Body of pancreas (tissue), 4 donors: ENCODE results near the gene KLHDC4.

ENCODE experiments used
- CTCF ChIP-seq, 7 experiments: fragments of 450-650 bp in 4 of 7; fragments of 200-600 bp in 3 of 7; sonication (generic) in 3 of 7; IDR thresholded peaks; one replicate each; pipeline ENCODE4 v1.5.1; 2016 to 2019; ENCODE audit warnings: antibody characterized with exemption in 7 of 7
- POLR2A ChIP-seq, 3 donors: fragments of 450-650 bp; IDR thresholded peaks; one replicate each; pipeline ENCODE4 v1.6.1; 2016; ENCODE audit warnings: antibody characterized with exemption in 3 of 3, mild to moderate bottlenecking in 2 of 3

- TF ChIP-seq CTCF (IDR thresholded peaks at IDR 0.05) (no peak), POLR2A (IDR thresholded peaks at IDR 0.05) (no peak)
Measured at GRCh38 chr16:87784812-87785211, 19.0 kb upstream of the KLHDC4 start.
